ENCODE results near the gene P2RY8. TPM values are rescaled to one million over a fixed set of nuclear protein-coding genes. Genes with fewer than 3 reads are reported as not detected.
A peak's percentile ranks its signal among the peaks of the same experiment; 100 is the strongest.
"Not testable (repeated sequence)": the region's sequence is repeated elsewhere in the genome, so short reads cannot be mapped to it uniquely, and the experiment has no call there.

P2RY8 gene
- total RNA-seq, 1 experiment from 2014 or later, result not detected

GRCh38 chrX:1452516-1453394 is 84.2 kb downstream of the P2RY8 start, which contains the start of gene ASMTL:
Gene ASMTL (minus strand): TSS chrX:1452909. CDS start chrX:1452840, 69 bp downstream.
- in situ Hi-C loops (cut with HindIII; ENCODE audit: low sequenced_read_pairs), result no loop called here
- DNase-seq (ENCODE audit: low spot score), result peak; percentile 100

GRCh38 chrX:1451661-1452515 is 85.1 kb downstream of the P2RY8 start:
- in situ Hi-C loops (cut with HindIII; ENCODE audit: low sequenced_read_pairs), result no loop called here
- DNase-seq (ENCODE audit: low spot score), result no peak

- in situ Hi-C loops (cut with HindIII; ENCODE audit: low sequenced_read_pairs), result no loop called here
Observed at GRCh38 chrX:1451251-1451660, 85.7 kb downstream of the P2RY8 start.

GRCh38 chrX:1450361-1451161 is 86.4 kb downstream of the P2RY8 start:
- in situ Hi-C loops (cut with HindIII; ENCODE audit: low sequenced_read_pairs), result no loop called here
- no peak for DNase-seq (ENCODE audit: low spot score)

More at GRCh38 chrX:1451251-1451660, 85.7 kb downstream of the P2RY8 start:
- no peak for DNase-seq (ENCODE audit: low spot score)

GRCh38 chrX:1449823-1450149 is 87.2 kb downstream of the P2RY8 start:
- in situ Hi-C loops (cut with HindIII; ENCODE audit: low sequenced_read_pairs), result no loop called here
- DNase-seq (ENCODE audit: low spot score), result no peak

GRCh38 chrX:1449036-1449822 is 87.8 kb downstream of the P2RY8 start:
- no peak for DNase-seq (ENCODE audit: low spot score)
- in situ Hi-C loops (cut with HindIII; ENCODE audit: low sequenced_read_pairs), result no loop called here

GRCh38 chrX:1448573-1449001 is 88.4 kb downstream of the P2RY8 start:
- in situ Hi-C loops (cut with HindIII; ENCODE audit: low sequenced_read_pairs); DNase-seq (ENCODE audit: low spot score): not testable (repeated sequence)

GRCh38 chrX:1447969-1448572 is 88.9 kb downstream of the P2RY8 start:
- DNase-seq (ENCODE audit: low spot score); in situ Hi-C loops (cut with HindIII; ENCODE audit: low sequenced_read_pairs): not testable (repeated sequence)

GRCh38 chrX:1446984-1447968 is 89.7 kb downstream of the P2RY8 start:
- in situ Hi-C loops (cut with HindIII; ENCODE audit: low sequenced_read_pairs), result not testable (repeated sequence)

GRCh38 chrX:1444561-1445500 is 92.2 kb downstream of the P2RY8 start:
- no peak for DNase-seq (ENCODE audit: low spot score)
- in situ Hi-C loops (cut with HindIII; ENCODE audit: low sequenced_read_pairs), result no loop called here

More at GRCh38 chrX:1446984-1447968, 89.7 kb downstream of the P2RY8 start:
- DNase-seq (ENCODE audit: low spot score), result not testable (repeated sequence)

GRCh38 chrX:1443496-1444075 is 93.4 kb downstream of the P2RY8 start:
- no peak for DNase-seq (ENCODE audit: low spot score)
- in situ Hi-C loops (cut with HindIII; ENCODE audit: low sequenced_read_pairs), result no loop called here

GRCh38 chrX:1442724-1443367 is 94.1 kb downstream of the P2RY8 start:
- no peak for DNase-seq (ENCODE audit: low spot score)
- in situ Hi-C loops (cut with HindIII; ENCODE audit: low sequenced_read_pairs), result no loop called here

- in situ Hi-C loops (cut with HindIII; ENCODE audit: low sequenced_read_pairs), result no loop called here
Observed at GRCh38 chrX:1442016-1442665, 94.8 kb downstream of the P2RY8 start.

GRCh38 chrX:1440506-1440905 is 96.5 kb downstream of the P2RY8 start:
- in situ Hi-C loops (cut with HindIII; ENCODE audit: low sequenced_read_pairs), result no loop called here
- no peak for DNase-seq (ENCODE audit: low spot score)

More at GRCh38 chrX:1442016-1442665, 94.8 kb downstream of the P2RY8 start:
- DNase-seq (ENCODE audit: low spot score), result no peak
